B cell (primary cell): ENCODE measurements around the gene IL25. TPM values are rescaled to one million over a fixed set of nuclear protein-coding genes. Genes with fewer than 3 reads are reported as not detected.

ENCODE experiments used
- ATAC-seq: fragments of 200-7000 bp; cut with Tn5 transposase; one replicate; pipeline ENCODE4 v1.10.0; 2021; ENCODE audit warnings: low read depth, mild to moderate bottlenecking, moderate number of reproducible peaks, moderate library complexity
- CTCF ChIA-PET: fragments of 350-600 bp; sonication (Branson Sonifier 250); formaldehyde crosslinking; loops from one replicate; lab custom pipeline; 2021; ENCODE audit warnings: antibody characterized with exemption, inconsistent platforms; lab: Charles Lee
- POLR2A ChIA-PET: fragments of 350-600 bp; sonication (Branson Sonifier 250); formaldehyde crosslinking; loops from one replicate; lab custom pipeline; 2021; ENCODE audit warnings: antibody characterized with exemption; lab: Charles Lee
- DNase-seq: peaks from one replicate; pipeline ENCODE4 v3.0.0; 2013
- H2AFZ ChIP-seq: 2 replicates; pipeline ENCODE4 v1.6.1; 2012; ENCODE audit warnings: mild to moderate bottlenecking, low read depth, low read length; ENCODE audit not compliant: insufficient read depth, poor library complexity, severe bottlenecking
- H3K27ac ChIP-seq, 2 donors: 1 replicate in 1 of 2; 2 replicates in 1 of 2; pipeline ENCODE4 v1.5.1; 2012 to 2013; ENCODE audit warnings: low read length in 2 of 2, mild to moderate bottlenecking in 2 of 2, moderate library complexity in 1 of 2
- H3K27me3 ChIP-seq, 4 experiments: fragments of 200-600 bp in 1 of 4; sonication (generic) in 1 of 4; replicated peaks in 1 of 4; 1 replicate in 2 of 4; 2 replicates in 2 of 4; pipeline versions ENCODE4 v1.6.1 to v1.7.0; 2013 to 2016; ENCODE audit warnings: low read length in 3 of 4, mild to moderate bottlenecking in 2 of 4, mixed read lengths in 1 of 4, moderate library complexity in 1 of 4; ENCODE audit not compliant: insufficient read depth in 4 of 4, control insufficient read depth in 3 of 4; ENCODE audit errors: control extremely low read depth in 1 of 4
- H3K36me3 ChIP-seq, 2 experiments: replicated peaks in 1 of 2; 1 replicate in 1 of 2; 2 replicates in 1 of 2; pipeline versions ENCODE4 v1.6.1 to v1.7.1; 2013; ENCODE audit warnings: low read length in 1 of 2; ENCODE audit not compliant: insufficient read depth in 2 of 2, control insufficient read depth in 1 of 2; ENCODE audit errors: control extremely low read depth in 1 of 2, extremely low read depth in 1 of 2
- H3K4me1 ChIP-seq, 2 donors: fragments of 200-600 bp in 1 of 2; sonication (generic) in 1 of 2; 1 replicate in 1 of 2; 2 replicates in 1 of 2; pipeline versions ENCODE4 v1.5.1 to v1.6.1; 2013 to 2017; ENCODE audit warnings: low read length in 2 of 2; ENCODE audit not compliant: control insufficient read depth in 2 of 2, insufficient read depth in 2 of 2
- H3K4me2 ChIP-seq: replicated peaks from 2 replicates; pipeline ENCODE3; 2012; ENCODE audit warnings: mild to moderate bottlenecking, low read depth, low read length; ENCODE audit not compliant: poor library complexity, severe bottlenecking
- H3K4me3 ChIP-seq, 5 experiments: fragments of 200-600 bp in 1 of 5; sonication (generic) in 1 of 5; 1 replicate in 3 of 5; 2 replicates in 2 of 5; pipeline versions ENCODE4 v1.5.1 to v1.7.0; 2011 to 2016; ENCODE audit warnings: low read length in 4 of 5, mild to moderate bottlenecking in 4 of 5, low read depth in 2 of 5, control low read depth in 1 of 5, moderate library complexity in 1 of 5; ENCODE audit not compliant: insufficient read depth in 1 of 5; ENCODE audit errors: control extremely low read depth in 1 of 5, extremely low read depth in 1 of 5
- H3K79me2 ChIP-seq: fragments of 200-600 bp; sonication (generic); one replicate; pipeline ENCODE4 v1.6.0; 2016; ENCODE audit warnings: low read length; ENCODE audit not compliant: control insufficient read depth, insufficient read depth
- H3K9ac ChIP-seq: fragments of 200-600 bp; sonication (generic); 2 replicates; pipeline ENCODE4 v1.6.1; 2017; ENCODE audit warnings: mild to moderate bottlenecking, low read length, moderate library complexity
- H3K9me3 ChIP-seq, 3 donors: one replicate each; pipeline versions ENCODE4 v1.6.1 to v1.7.1; 2013; ENCODE audit warnings: low read length in 2 of 3; ENCODE audit not compliant: control insufficient read depth in 2 of 3, insufficient read depth in 1 of 3; ENCODE audit errors: control extremely low read depth in 1 of 3
- H4K20me1 ChIP-seq: 2 replicates; pipeline ENCODE4 v1.6.0; 2012; ENCODE audit warnings: mild to moderate bottlenecking, low read length; ENCODE audit not compliant: insufficient read depth, control insufficient read depth, poor library complexity, severe bottlenecking
- H3K27ac Mint-ChIP-seq: one replicate; pipeline ENCODE4 v1.8.0; 2021; ENCODE audit warnings: mixed read lengths
- H3K27me3 Mint-ChIP-seq: one replicate; pipeline ENCODE4 v1.8.0; 2021; ENCODE audit warnings: mixed read lengths
- H3K4me1 Mint-ChIP-seq: one replicate; pipeline ENCODE4 v1.8.0; 2021; ENCODE audit warnings: mixed read lengths
- H3K4me3 Mint-ChIP-seq: one replicate; pipeline ENCODE4 v1.8.0; 2021; ENCODE audit warnings: mixed read lengths
- H3K9me3 Mint-ChIP-seq: one replicate; pipeline ENCODE4 v1.8.0; 2022; ENCODE audit warnings: mixed read lengths; ENCODE audit not compliant: insufficient read depth
- CTCF ChIP-seq: fragments of 200-600 bp; IDR thresholded peaks from one replicate; pipeline ENCODE4 v1.8.0; 2022; ENCODE audit warnings: antibody characterized with exemption, mild to moderate bottlenecking
- EZH2 ChIP-seq: IDR thresholded peaks from 2 replicates; pipeline ENCODE4 v1.6.1; 2012; ENCODE audit warnings: borderline replicate concordance, low read depth, mild to moderate bottlenecking, moderate library complexity, low read length; ENCODE audit not compliant: insufficient read depth, poor library complexity, severe bottlenecking
- WGBS: methylation state at CpG from one replicate; pipeline ENCODE4 v1.1.5; 2013; ENCODE audit warnings: missing lambda C conversion rate; ENCODE audit not compliant: insufficient coverage; 5-methylcytosine and 5-hydroxymethylcytosine counted together
- intact Hi-C: fragments of 100-400 bp; cut with micrococcal nuclease; formaldehyde crosslinking; loops from one replicate; pipeline ENCODE4 v1.10.0; 2022
- polyA plus RNA-seq: library from polyadenylated mRNA; depleted of rRNA; stranded (reverse); fragments of >200 nt; gene quantifications from 2 replicates; pipeline ENCODE4 v1.2.3, GENCODE V29; 2012
- total RNA-seq, 2 donors: library from RNA; stranded (reverse); fragments of 120-200 nt in 1 of 2; gene quantifications; 1 replicate in 1 of 2; 2 replicates in 1 of 2; pipeline versions ENCODE4 v1.2.3 to v1.2.4, GENCODE V29; 2013 to 2022

The IL25 gene
- total and polyA plus RNA-seq, 2 donors (not counting 1 experiment from before 2014, with no cell fraction given): not detected

DNA sequence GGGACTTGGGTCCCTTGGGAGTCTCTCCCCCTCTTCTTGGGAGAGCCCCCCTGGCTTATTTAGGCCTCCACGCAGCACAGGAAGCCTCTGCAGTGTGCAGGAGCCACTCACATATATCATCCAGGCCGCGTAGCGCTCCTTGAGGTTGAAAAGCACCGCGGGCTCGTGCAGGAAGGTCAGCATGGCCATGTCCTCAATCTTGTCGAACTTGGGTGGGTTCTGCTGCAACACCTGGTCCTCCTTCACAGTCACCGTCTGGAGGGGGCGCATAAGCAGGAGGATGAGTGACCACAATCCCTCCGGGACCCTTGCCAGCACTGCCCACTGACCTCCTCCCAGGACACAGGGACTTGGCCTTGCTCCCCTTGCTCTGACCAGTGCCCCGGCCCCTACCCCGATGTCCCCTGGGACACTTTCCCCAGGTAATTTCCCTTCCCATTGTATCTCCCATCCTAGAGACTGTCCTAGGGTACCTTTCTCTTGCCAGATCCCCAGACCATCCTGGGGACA is 33.0 kb downstream of the IL25 start:
- no peaks in the 10 kb centered on the region for H3K9me3 Mint-ChIP-seq

DNA sequence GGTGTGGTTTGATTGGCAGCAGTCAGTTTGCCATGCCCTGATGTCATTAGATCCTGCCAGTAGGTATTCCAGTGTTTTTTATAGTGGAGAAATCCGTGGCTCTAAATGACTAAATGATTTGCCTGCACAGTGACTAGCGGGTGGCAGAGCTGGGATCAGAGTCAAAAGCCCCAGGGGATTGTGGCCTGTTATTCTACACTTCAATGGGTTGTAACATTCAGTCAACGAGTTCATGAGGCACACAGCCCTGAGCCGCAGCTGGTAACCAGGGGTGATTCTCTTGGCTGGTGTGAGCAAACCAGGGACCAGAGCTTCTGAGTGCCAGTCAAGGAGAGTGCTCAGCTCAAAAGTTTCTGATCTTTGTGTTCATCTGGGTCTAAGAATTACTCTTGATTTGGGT is 33.6 kb downstream of the IL25 start:
- no peak overlapping the region for H3K4me3 ChIP-seq
- no peaks in the 10 kb centered on the region for H4K20me1 ChIP-seq
- no peaks in the 10 kb centered on the region for H3K9me3 Mint-ChIP-seq
- H3K27ac ChIP-seq: no peak overlapping the region
- no peak overlapping the region for H3K4me2 ChIP-seq
- no peaks in the 10 kb centered on the region for H3K9me3 ChIP-seq
- no peaks in the 10 kb centered on the region for H3K79me2 ChIP-seq
- ChIA-PET CTCF (interaction anchor here (0.8 kb wide), 1 partner anchor 73 kb away, joined by 3 read pairs; no protein-coding TSS in a partner anchor), POLR2A (no interaction called here)
- intact Hi-C loops: no loop called here
- WGBS: 11% methylated on average over 4 of the region's 4 CpGs
- peaks cover 4 to 12% of the 10 kb centered on the region in 2 donors for H3K4me1 ChIP-seq
- no peak overlapping the region for H2AFZ ChIP-seq
- DNase-seq (peak; percentile 34), ATAC-seq (peak; percentile 80)
- TF ChIP-seq EZH2 (no peak), CTCF (no peak)
- no peak overlapping the region for H3K9ac ChIP-seq
- no peak overlapping the region for H3K4me3 Mint-ChIP-seq
- H3K27me3 ChIP-seq: peaks cover 0 to 44% (median 14%) of the 10 kb centered on the region in 4 experiments
- peaks cover 72% of the 10 kb centered on the region for H3K27me3 Mint-ChIP-seq
- H3K4me1 Mint-ChIP-seq: peaks cover 18% of the 10 kb centered on the region
- no peaks in the 10 kb centered on the region for H3K36me3 ChIP-seq
- peak overlapping the region; percentile 11 for H3K27ac Mint-ChIP-seq

More for the DNA sequence above, 33.0 kb downstream of the IL25 start:
- DNase-seq (no peak), ATAC-seq (no peak)
- no peaks in the 10 kb centered on the region for H3K36me3 ChIP-seq
- H3K9ac ChIP-seq: no peak overlapping the region
- no peak overlapping the region for H3K27ac ChIP-seq
- H3K4me1 ChIP-seq: peaks cover 4 to 12% of the 10 kb centered on the region in 2 donors
- no peaks in the 10 kb centered on the region for H3K79me2 ChIP-seq
- H3K4me2 ChIP-seq: no peak overlapping the region
- CTCF ChIA-PET: no interaction called here
- WGBS: 48% methylated on average over 13 of the region's 13 CpGs
- H3K9me3 ChIP-seq: no peaks in the 10 kb centered on the region
- intact Hi-C loops: no loop called here
- Mint-ChIP-seq H3K27ac (no peak overlapping the region), H3K27me3 (peaks cover 65% of the 10 kb centered on the region), H3K4me3 (no peak overlapping the region), H3K4me1 (peaks cover 18% of the 10 kb centered on the region)
- H4K20me1 ChIP-seq: no peaks in the 10 kb centered on the region
- H3K27me3 ChIP-seq: peaks cover 0 to 44% (median 13%) of the 10 kb centered on the region in 4 experiments
- no peak overlapping the region for H2AFZ ChIP-seq
- POLR2A ChIA-PET: no interaction called here
- no peak overlapping the region for H3K4me3 ChIP-seq
- no peak for TF ChIP-seq EZH2
